Measurements from ENCODE around the gene APOBR.
"Not testable (repeated sequence)": the region's sequence is repeated elsewhere in the genome, so short reads cannot be mapped to it uniquely, and the experiment has no call there.

The APOBR gene

DNA sequence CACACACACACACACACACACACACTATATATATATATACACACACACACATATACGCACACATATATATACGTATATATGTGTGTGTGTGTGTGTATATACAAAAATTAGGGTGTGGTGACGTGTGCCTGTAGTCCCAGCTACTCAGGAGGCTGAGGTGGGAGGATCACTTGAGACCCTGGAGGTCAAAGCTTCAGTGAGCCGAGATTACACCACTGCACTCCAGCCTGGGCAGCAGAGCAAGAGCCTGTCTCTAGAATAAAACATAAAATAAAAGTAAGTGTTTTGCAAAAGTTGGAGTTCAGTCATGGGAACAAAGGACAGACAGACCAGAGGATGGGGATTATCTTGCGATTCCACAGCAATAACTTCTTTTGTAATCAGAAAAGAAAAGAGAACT is 33.5 kb downstream of the APOBR start:
- DNase-seq: no peak

DNA sequence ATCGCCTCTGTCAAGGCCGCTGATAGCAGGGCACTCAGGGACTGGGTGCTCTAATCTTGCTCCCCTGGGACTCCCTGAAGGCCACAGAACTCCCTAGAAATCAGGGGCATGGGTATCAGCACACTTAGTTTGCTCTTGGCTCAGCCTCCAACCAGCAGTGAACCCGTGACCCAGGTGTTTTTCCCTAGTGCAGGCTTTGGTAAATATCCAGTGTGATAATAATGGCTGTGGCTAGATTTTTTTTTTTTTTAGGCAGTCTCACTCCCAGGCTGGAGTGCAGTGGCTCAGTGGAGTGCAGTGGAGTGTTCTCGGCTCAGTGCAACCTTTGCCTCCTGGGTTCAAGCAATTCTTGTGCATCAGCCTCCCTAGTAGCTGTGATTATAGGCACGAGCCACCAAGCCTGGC is 34.0 kb downstream of the APOBR start:
- DNase-seq: no peak

- no peak for DNase-seq
These were observed 34.7 kb downstream of the APOBR start for GRCh38 chr16:28529124-28529523.

DNA sequence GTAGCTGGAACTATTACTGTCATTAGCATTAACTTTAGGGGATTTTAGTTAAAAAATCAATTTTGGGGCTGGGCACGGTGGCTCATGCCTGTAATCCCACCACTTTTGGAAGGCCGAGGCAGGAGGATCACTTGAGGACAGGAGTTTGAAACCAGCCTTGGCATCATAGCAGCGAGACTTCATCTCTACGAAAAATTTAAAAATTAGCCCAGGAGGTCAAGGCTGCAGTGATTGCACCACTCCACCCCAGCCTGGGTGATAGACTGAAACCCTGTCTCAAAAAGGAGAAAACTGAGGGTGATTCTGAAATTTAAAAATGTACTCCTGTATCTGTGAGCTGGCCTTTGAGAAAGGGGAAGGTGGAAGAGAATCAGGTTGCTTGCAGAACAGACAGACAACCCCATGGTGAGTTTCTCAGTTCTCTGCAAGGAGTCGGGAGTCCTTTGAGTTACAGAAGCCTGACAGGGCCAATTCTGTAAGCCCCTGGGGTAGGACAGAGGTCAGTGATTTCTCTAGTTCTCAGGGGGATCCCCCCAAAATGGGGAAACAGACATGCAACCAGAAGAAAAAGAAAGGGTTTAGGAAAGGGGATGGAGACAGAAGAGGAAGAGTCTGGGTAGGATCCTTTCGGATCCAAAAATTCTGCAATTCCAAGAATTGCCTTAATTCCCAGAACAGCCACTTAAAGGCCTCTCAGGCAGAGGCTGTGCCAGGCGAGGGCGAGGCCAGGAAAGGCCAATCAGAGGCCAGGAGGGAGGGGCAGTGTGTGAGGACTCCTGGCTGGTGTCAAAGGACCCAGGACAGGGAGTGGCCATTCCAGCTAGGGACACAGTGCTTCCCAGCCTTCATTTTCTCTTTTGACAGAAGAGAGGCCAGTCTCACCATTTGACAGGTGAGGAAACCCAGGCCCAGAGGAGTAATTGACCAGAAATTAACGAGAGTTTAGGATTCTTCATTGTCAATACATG is 37.6 kb downstream of the APOBR start:
- DNase-seq: no peak

GRCh38 chr16:28532940-28533647 is 38.7 kb downstream of the APOBR start:
- no peak for DNase-seq

DNA sequence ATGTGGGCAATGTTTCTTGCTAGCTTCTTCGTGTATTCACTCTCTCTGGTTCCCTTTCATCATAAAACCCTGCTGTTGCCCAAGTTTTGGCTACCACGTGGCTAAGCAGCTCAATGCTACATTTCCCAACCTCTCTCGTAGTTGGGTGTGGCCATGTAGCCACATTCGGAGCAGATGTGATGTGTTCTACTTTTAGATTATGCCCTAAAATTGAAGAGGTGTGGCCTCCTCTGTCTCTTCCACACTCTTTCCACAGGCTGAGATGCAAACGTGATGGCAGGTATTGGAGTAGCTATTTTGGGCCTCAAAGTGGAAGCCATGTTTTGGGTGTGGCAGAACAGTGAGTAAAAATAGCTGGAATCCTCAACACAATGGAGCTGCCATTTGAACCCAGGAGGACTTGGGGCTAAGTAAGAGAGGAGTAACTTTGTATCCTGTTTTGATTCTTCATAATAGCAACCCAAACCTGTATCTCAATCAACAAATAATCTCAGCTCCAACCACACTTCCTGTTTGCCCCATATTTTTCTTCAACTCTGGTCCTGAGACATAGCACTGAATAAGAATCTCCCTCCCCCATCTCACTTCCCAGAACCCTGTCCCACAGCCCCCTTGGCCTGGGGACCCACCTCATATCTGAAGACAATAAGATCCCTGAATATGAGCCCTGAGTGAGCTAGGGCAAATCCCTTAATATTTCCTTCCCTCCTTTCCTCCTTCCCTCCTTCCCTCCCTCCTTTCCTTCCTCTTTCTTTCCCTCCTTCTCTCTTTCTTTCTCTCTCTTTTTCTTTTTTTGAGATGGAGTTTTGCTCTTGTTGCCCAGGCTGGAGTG is 40.3 kb downstream of the APOBR start:
- DNase-seq: no peak

- no peak for DNase-seq
These were observed 42.6 kb downstream of the APOBR start for GRCh38 chr16:28537076-28537475.

- no peak for DNase-seq
These were observed 43.7 kb downstream of the APOBR start for GRCh38 chr16:28537964-28538732.

GRCh38 chr16:28538733-28539596 is 44.5 kb downstream of the APOBR start, which contains the start of gene NUPR1:
TSS of gene NUPR1 (minus strand) at chr16:28538974. CDS start at chr16:28538907, 67 bp downstream.
- DNase-seq: no peak

DNA sequence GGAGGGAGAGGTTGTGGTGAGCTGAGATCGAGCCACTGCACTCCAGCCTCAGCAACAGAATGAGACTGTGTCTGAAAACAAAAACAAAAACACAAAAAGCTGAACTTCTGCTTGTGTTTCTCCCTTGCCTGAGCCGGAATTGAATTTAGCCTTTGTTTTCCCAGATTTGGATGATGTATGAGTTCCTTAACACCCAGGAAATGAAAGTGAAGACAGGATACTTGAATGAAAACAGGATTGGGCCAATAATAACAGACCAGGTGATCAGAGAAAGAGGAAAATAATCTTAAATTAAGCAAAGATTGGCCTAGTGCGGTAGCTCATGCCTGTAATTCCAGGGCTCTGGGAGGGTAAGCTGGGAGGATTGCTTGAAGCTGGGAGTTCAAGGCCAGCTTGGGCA is 45.9 kb downstream of the APOBR start:
- no peak for DNase-seq

- DNase-seq: no peak
These were observed 48.2 kb downstream of the APOBR start for GRCh38 chr16:28542646-28543045.

DNA sequence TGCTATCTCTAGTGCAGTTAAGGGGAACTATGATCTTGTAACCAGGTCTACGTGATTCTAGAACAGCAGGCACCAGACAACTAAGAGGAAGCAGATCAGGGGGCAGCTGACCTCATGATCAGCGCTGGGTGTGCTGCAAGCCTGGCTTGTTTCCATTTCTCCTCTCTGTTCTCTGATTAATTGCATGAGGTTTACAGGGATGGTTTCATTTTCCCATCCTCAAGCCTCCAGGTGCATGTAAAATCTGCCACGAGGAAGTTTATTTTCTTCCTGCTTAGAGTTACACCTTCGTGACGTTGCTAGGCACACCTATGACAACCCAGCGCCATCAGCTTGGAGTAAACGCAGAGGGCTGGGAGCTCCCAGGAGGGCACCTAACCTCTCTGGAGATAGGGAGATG is 48.6 kb downstream of the APOBR start:
- no peak for DNase-seq

DNA sequence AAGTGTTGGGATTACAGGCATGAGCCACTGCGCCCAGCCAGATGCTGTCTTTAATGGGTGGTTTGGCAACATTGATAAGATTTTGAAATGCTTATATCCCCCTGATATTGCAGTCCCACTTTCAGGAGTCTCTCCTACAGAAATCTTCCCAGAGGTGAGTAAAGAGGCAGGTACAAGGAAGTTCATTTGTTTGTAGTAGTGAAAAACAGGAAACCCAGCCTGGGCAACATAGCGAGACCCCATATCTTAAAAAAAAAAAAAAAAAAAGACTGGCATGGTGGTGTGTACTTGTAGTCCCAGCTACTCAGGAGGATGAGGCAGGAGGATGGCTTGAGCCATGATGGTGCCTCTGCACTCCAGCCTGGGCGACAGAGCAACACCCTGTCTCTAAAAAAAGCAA is 50.6 kb downstream of the APOBR start:
- DNase-seq: no peak

GRCh38 chr16:28545964-28546363 is 51.5 kb downstream of the APOBR start:
- DNase-seq: not testable (repeated sequence)

DNA sequence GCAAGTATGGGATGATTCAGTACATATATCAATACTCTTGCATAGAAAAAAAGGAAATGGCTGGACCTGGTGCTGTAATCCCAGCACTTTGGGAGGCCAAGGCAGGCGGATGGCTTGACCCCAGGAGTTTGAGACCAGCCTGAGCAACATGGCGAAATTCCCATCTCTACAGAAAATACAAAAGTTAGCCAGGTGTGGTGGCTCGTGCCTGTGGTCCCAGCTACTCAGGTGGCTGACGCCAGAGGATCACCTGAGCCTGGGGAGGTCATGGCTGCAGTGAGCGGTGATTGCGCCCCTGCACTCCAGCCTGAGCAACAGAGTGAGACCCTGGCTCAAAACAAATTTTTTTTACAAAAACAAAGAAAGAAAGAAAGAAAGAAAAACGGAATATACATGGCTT is 52.2 kb downstream of the APOBR start:
- no peak for DNase-seq

- DNase-seq: no peak
These were observed 53.9 kb downstream of the APOBR start for GRCh38 chr16:28548306-28548802.

All from NCI-H1105 (cell line).